Measurements from ENCODE around the gene MS4A12.
"Not testable (repeated sequence)": the region's sequence is repeated elsewhere in the genome, so short reads cannot be mapped to it uniquely, and the experiment has no call there.

Gene MS4A12

DNA sequence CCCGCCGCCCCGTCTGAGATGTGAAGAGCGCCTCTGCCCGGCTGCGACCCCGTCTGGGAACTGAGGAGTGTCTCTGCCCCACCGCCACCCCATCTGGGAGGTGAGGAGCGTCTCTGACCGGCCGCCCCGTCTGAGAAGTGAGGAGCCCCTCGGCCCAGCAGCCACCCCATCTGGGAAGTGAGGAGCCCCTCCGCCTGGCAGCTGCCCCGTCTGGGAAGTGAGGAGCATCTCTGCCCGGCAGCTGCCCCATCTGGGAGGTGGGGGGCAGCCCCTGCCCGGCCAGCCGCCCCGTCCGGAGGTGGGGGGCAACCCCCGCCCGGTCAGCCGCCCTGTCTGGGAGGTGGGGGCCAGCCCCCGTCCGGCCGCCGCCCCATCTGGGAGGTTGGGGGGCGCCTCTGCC is 17.6 kb downstream of the MS4A12 start:
- not testable (repeated sequence) for H3K27ac ChIP-seq (ENCODE audit: insufficient read depth, low read length, poor library complexity, severe bottlenecking); H3K9me3 ChIP-seq (ENCODE audit: control insufficient read depth, low read length); H3K36me3 ChIP-seq (ENCODE audit: control insufficient read depth, insufficient read depth, low read length); DNase-seq; H3K4me1 ChIP-seq (ENCODE audit: control insufficient read depth, insufficient read depth, low read length, poor library complexity, severe bottlenecking); H3K27me3 ChIP-seq (replicated peaks; ENCODE audit: control insufficient read depth, insufficient read depth, low read length, poor library complexity, severe bottlenecking); H3K4me3 ChIP-seq (ENCODE audit: insufficient read depth, low read depth, low read length, poor library complexity, severe bottlenecking)

DNA sequence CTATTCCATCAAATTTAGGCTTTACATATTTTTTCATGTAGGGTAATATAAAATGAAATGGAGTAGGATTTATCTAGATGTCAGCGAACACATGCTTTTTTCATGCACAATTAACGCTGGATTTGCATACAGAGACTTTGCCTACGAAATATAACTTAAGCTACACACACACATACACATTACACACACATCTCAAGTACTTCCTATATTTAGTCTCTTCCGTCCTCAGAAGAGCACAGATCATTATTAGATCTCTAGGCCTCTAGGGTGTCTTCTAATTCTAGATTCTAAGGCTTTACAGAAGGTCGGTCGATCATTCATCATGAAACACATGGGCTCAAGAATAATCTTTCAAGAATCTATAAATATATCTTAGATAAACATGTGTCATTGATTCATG is 18.8 kb downstream of the MS4A12 start:
- H3K4me3 ChIP-seq (ENCODE audit: insufficient read depth, low read depth, low read length, poor library complexity, severe bottlenecking), result no peak overlapping the region
- no peaks in the 10 kb centered on the region for H3K4me1 ChIP-seq (ENCODE audit: control insufficient read depth, insufficient read depth, low read length, poor library complexity, severe bottlenecking)
- no peak for DNase-seq
- H3K9me3 ChIP-seq (ENCODE audit: control insufficient read depth, low read length), result no peaks in the 10 kb centered on the region
- no peak overlapping the region for H3K27ac ChIP-seq (ENCODE audit: insufficient read depth, low read length, poor library complexity, severe bottlenecking)
- no peaks in the 10 kb centered on the region for H3K27me3 ChIP-seq (replicated peaks; ENCODE audit: control insufficient read depth, insufficient read depth, low read length, poor library complexity, severe bottlenecking)
- H3K36me3 ChIP-seq (ENCODE audit: control insufficient read depth, insufficient read depth, low read length), result no peaks in the 10 kb centered on the region

DNA sequence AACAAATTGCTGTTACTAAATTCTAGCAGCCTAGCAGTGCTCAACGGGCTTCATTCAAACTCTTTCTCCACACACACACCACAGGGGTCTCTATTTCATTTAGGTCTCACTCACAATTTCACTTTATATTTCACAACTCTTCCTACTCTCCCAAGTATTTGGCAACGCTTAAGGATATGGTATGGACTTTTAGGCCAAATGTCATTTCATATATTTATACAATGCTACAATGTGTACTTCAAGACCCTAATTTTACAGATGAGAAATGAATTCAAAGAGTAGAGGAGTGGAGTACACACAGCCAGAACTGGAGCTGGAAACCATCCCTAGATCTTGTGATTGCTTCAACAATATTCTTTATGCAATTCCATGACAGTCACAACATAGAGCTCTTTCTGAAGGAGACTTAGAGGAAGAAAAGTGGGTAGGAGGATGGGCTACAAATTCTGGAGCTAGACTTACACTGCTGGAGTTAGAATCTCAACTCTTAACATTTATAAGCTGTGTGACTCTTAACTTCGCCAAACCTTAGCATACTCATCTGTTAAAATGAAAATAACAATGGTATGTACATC is 20.2 kb downstream of the MS4A12 start:
- H3K36me3 ChIP-seq (ENCODE audit: control insufficient read depth, insufficient read depth, low read length), result no peaks in the 10 kb centered on the region
- no peak overlapping the region for H3K27ac ChIP-seq (ENCODE audit: insufficient read depth, low read length, poor library complexity, severe bottlenecking)
- H3K4me1 ChIP-seq (ENCODE audit: control insufficient read depth, insufficient read depth, low read length, poor library complexity, severe bottlenecking), result no peaks in the 10 kb centered on the region
- H3K9me3 ChIP-seq (ENCODE audit: control insufficient read depth, low read length), result no peaks in the 10 kb centered on the region
- no peak overlapping the region for H3K4me3 ChIP-seq (ENCODE audit: insufficient read depth, low read depth, low read length, poor library complexity, severe bottlenecking)
- no peak for DNase-seq
- H3K27me3 ChIP-seq (replicated peaks; ENCODE audit: control insufficient read depth, insufficient read depth, low read length, poor library complexity, severe bottlenecking), result peaks cover 5% of the 10 kb centered on the region

DNA sequence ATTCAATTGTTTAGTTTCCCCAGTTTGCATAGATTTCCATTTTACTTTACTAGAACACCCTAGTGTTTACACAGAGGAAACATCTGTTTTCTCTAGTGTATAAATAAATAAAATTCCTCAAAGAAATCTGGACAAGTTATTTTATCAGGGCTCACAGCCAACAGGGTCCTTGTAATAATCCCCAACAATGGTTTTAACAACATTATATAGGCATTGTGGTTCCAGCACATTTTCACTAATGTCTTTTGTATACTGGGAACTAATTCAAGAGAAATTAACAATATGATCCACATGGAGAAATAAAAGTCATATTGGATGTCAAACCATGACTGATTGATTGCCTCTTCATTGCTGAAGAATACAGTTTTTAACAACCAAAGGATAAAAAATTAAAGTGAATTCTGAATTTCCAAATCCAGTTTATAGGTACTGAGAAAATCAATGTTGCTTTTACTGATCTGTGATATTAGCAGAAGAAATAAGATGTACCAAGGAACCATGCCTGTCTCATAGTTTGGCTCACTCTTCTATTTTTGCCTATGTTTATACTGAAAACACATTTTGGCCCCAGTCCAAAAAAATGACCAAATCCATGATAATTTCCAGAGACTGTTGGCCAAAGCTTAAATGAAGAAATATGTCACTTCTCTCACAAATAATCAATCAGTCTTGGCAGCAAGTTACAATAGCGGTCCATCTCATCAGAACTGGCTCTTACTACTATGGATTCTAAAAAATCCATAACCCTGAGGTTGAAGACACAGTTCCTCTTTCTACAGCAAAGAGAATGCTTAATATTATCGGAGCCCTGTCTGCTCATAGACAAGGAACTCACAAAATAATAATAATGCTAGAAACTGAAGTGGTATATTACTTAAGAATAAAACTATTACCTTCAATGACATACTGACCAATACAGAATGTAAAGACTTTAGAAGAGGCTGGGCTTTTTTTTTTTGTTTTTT is 21.2 kb downstream of the MS4A12 start:
- H3K4me3 ChIP-seq (ENCODE audit: insufficient read depth, low read depth, low read length, poor library complexity, severe bottlenecking), result no peak overlapping the region
- no peaks in the 10 kb centered on the region for H3K9me3 ChIP-seq (ENCODE audit: control insufficient read depth, low read length)
- H3K27me3 ChIP-seq (replicated peaks; ENCODE audit: control insufficient read depth, insufficient read depth, low read length, poor library complexity, severe bottlenecking), result peaks cover 5% of the 10 kb centered on the region
- H3K27ac ChIP-seq (ENCODE audit: insufficient read depth, low read length, poor library complexity, severe bottlenecking), result no peak overlapping the region
- no peaks in the 10 kb centered on the region for H3K36me3 ChIP-seq (ENCODE audit: control insufficient read depth, insufficient read depth, low read length)
- H3K4me1 ChIP-seq (ENCODE audit: control insufficient read depth, insufficient read depth, low read length, poor library complexity, severe bottlenecking), result no peaks in the 10 kb centered on the region
- no peak for DNase-seq

DNA sequence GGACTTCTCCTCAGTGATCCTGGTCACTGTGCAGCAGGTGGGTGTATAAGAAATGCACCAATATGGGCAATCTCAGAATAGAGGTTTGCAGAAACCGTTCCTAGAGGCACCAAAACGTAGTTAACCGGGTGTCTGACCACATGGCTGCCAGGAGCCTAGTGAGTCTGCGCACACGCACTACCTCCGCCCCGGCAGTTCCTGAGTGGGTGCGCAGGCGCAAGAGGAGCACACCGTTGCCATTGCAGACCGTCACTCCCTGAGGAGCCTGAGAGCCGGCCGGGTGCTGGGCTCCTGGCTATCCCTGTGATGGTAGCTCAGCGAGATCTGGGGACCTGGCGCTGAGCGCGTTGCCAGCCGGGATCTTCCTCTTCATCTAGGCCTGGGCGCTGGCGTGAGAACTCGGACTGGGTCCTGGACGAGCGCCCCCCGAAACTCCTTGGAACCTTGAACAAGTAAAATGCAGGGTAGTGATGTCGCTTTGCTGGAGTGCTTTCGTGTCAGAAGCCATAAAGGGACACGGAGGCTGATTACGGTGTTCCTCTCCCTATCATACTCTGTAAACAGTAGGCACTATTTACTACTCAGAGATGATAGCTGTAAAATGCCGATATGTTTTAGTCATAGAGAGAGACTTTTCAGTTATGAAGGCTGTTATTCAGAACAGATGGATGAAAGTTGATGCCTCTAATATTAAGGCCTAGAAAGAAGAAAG is 22.7 kb downstream of the MS4A12 start, which contains the start of gene MS4A13:
MS4A13 (plus strand) TSS at position 249 of the 712 bp plus-strand sequence. CDS start 2,692 bp downstream, outside the sequence.
- Histone ChIP-seq H3K36me3 (ENCODE audit: control insufficient read depth, insufficient read depth, low read length) (no peaks in the 10 kb centered on the region), H3K27me3 (replicated peaks; ENCODE audit: control insufficient read depth, insufficient read depth, low read length, poor library complexity, severe bottlenecking) (peaks cover 5% of the 10 kb centered on the region), H3K27ac (ENCODE audit: insufficient read depth, low read length, poor library complexity, severe bottlenecking) (no peak within 1 kb of the TSS), H3K4me1 (ENCODE audit: control insufficient read depth, insufficient read depth, low read length, poor library complexity, severe bottlenecking) (no peaks in the 10 kb centered on the region), H3K4me3 (ENCODE audit: insufficient read depth, low read depth, low read length, poor library complexity, severe bottlenecking) (no peak within 1 kb of the TSS), H3K9me3 (ENCODE audit: control insufficient read depth, low read length) (no peaks in the 10 kb centered on the region)
- DNase-seq, result no peak

DNA sequence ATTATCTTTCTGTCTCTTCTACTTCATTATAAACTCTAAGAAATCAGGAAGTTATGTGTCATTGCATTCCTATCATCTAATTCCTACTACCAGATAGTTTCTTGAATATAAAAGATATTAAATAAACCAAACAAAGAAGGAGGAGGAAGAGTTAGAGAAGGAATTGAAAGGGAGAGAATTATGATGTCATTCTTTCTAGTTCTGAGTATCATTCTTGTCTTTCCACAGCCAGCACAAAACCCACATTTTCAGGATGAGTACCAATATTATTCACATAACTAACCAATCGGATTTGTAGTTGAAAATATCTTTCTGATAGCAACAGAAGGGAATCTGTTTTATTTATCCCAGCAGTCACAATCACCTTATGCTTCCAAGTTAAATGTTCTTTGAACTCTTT is 35.9 kb downstream of the MS4A12 start:
- Histone ChIP-seq H3K27ac (ENCODE audit: insufficient read depth, low read length, poor library complexity, severe bottlenecking) (no peak overlapping the region), H3K9me3 (ENCODE audit: control insufficient read depth, low read length) (no peaks in the 10 kb centered on the region), H3K36me3 (ENCODE audit: control insufficient read depth, insufficient read depth, low read length) (no peaks in the 10 kb centered on the region), H3K4me3 (ENCODE audit: insufficient read depth, low read depth, low read length, poor library complexity, severe bottlenecking) (no peak overlapping the region), H3K27me3 (replicated peaks; ENCODE audit: control insufficient read depth, insufficient read depth, low read length, poor library complexity, severe bottlenecking) (no peaks in the 10 kb centered on the region), H3K4me1 (ENCODE audit: control insufficient read depth, insufficient read depth, low read length, poor library complexity, severe bottlenecking) (no peaks in the 10 kb centered on the region)
- no peak for DNase-seq

DNA sequence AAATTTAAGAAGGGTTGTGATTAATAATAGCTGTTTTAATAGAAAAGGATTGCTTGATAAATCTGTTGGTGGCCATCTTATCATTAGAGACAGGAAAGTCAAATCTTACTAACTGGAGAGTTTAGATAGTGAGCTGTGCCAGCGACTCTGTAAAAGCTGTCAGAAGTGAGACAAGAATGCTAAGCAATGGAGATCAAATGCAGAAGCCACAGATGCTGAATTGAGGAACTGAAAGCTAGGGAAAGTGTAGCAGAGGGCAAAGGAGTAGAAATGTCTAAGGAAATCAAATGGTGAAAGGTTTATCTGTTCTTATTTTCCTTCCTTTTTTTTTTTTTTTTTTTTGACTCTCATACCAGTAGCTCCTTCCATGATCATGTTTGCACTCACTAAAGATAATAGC is 36.4 kb downstream of the MS4A12 start:
- Histone ChIP-seq H3K4me1 (ENCODE audit: control insufficient read depth, insufficient read depth, low read length, poor library complexity, severe bottlenecking) (no peaks in the 10 kb centered on the region), H3K27ac (ENCODE audit: insufficient read depth, low read length, poor library complexity, severe bottlenecking) (no peak overlapping the region), H3K27me3 (replicated peaks; ENCODE audit: control insufficient read depth, insufficient read depth, low read length, poor library complexity, severe bottlenecking) (no peaks in the 10 kb centered on the region), H3K9me3 (ENCODE audit: control insufficient read depth, low read length) (no peaks in the 10 kb centered on the region), H3K4me3 (ENCODE audit: insufficient read depth, low read depth, low read length, poor library complexity, severe bottlenecking) (no peak overlapping the region), H3K36me3 (ENCODE audit: control insufficient read depth, insufficient read depth, low read length) (no peaks in the 10 kb centered on the region)
- DNase-seq, result no peak

DNA sequence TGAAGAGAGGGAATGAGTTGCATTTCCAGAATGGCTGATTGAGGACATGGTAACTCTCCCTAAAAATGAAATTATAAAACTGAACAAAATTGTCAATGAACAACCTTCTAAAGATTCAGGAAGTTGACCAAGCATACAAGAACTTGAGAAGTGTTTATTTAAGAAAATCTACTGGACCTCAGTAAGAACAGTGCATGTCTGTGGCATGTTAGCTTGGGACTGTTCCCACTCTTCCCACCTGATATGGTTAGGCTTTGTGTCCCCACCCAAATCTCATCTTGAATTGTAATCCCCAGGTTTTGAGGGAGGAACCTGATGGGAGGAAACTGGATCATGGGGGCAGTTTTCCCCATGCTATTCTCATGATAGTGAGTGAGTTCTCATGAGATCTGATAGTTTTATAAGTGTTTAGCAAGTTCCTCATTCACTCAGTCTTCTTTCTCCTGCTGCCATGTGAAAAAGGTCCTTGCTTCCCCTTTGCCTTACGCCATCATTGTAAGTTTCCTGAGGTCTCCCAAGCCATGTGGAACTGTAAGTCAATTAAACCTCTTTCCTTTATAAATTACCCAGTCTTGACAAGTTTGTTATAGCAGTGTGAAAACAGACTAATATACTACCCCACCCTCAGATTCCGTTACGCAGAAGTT is 38.0 kb downstream of the MS4A12 start:
- H3K4me3 ChIP-seq (ENCODE audit: insufficient read depth, low read depth, low read length, poor library complexity, severe bottlenecking), result no peak overlapping the region
- H3K36me3 ChIP-seq (ENCODE audit: control insufficient read depth, insufficient read depth, low read length), result no peaks in the 10 kb centered on the region
- no peaks in the 10 kb centered on the region for H3K4me1 ChIP-seq (ENCODE audit: control insufficient read depth, insufficient read depth, low read length, poor library complexity, severe bottlenecking)
- no peaks in the 10 kb centered on the region for H3K9me3 ChIP-seq (ENCODE audit: control insufficient read depth, low read length)
- no peak for DNase-seq
- H3K27me3 ChIP-seq (replicated peaks; ENCODE audit: control insufficient read depth, insufficient read depth, low read length, poor library complexity, severe bottlenecking), result no peaks in the 10 kb centered on the region
- no peak overlapping the region for H3K27ac ChIP-seq (ENCODE audit: insufficient read depth, low read length, poor library complexity, severe bottlenecking)

DNA sequence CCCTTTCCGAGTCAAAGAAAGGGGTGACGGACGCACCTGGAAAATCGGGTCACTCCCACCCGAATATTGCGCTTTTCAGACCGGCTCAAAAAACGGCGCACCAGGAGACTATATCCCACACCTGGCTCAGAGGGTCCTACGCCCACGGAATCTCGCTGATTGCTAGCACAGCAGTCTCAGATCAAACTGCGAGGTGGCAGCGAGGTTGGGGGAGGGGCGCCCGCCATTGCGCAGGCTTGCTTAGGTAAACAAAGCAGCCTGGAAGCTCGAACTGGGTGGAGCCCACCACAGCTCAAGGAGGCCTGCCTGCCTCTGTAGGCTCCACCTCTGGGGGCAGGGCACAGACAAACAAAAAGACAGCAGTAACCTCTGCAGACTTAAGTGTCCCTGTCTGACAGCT is 39.8 kb downstream of the MS4A12 start:
- not testable (repeated sequence) for DNase-seq; H3K4me1 ChIP-seq (ENCODE audit: control insufficient read depth, insufficient read depth, low read length, poor library complexity, severe bottlenecking); H3K9me3 ChIP-seq (ENCODE audit: control insufficient read depth, low read length); H3K27ac ChIP-seq (ENCODE audit: insufficient read depth, low read length, poor library complexity, severe bottlenecking); H3K27me3 ChIP-seq (replicated peaks; ENCODE audit: control insufficient read depth, insufficient read depth, low read length, poor library complexity, severe bottlenecking); H3K36me3 ChIP-seq (ENCODE audit: control insufficient read depth, insufficient read depth, low read length); H3K4me3 ChIP-seq (ENCODE audit: insufficient read depth, low read depth, low read length, poor library complexity, severe bottlenecking)

All from effector memory CD4-positive, alpha-beta T cell (primary cell).